COR-L47 (cell line): ENCODE measurements around the gene SPATA31A3.
"Not testable (repeated sequence)": the region's sequence is repeated elsewhere in the genome, so short reads cannot be mapped to it uniquely, and the experiment has no call there.

Experiments used
- DNase-seq: peaks from one replicate; lab custom pipeline; 2025; lab: John Stamatoyannopoulos, UW

SPATA31A3 gene

GRCh38 chr9:66992450-66992849 is at the start of gene SPATA31A3:
Gene SPATA31A3 (minus strand): TSS chr9:66992550. CDS start chr9:66992521, 29 bp downstream.
- not testable (repeated sequence) for DNase-seq

GRCh38 chr9:66952576-66952975 is 39.8 kb downstream of the SPATA31A3 start:
- DNase-seq = not testable (repeated sequence)

- DNase-seq = not testable (repeated sequence)
Measured at GRCh38 chr9:66942400-66943155, 49.8 kb downstream of the SPATA31A3 start.

- DNase-seq = not testable (repeated sequence)
Measured at GRCh38 chr9:66939878-66940830, 52.2 kb downstream of the SPATA31A3 start.

- not testable (repeated sequence) for DNase-seq
Measured at GRCh38 chr9:66938322-66938721, 54.0 kb downstream of the SPATA31A3 start.

GRCh38 chr9:66937662-66938061 is 54.7 kb downstream of the SPATA31A3 start:
- not testable (repeated sequence) for DNase-seq
